Peyer's patch (tissue), 4 donors: ENCODE data around the gene FUBP1.

Experiments
- CTCF ChIP-seq, 6 experiments: fragments of 450-650 bp in 4 of 6; fragments of 200-600 bp in 2 of 6; sonication (generic) in 1 of 6; IDR thresholded peaks; one replicate each; pipeline ENCODE4 v1.5.1; 2017 to 2019; ENCODE audit warnings: antibody characterized with exemption in 6 of 6, mild to moderate bottlenecking in 3 of 6, moderate library complexity in 1 of 6
- POLR2A ChIP-seq, 2 donors: fragments of 450-650 bp; IDR thresholded peaks; one replicate each; pipeline ENCODE4 v1.5.1; 2017; ENCODE audit warnings: antibody characterized with exemption in 2 of 2, mild to moderate bottlenecking in 2 of 2, moderate library complexity in 2 of 2

- TF ChIP-seq CTCF (IDR thresholded peaks at IDR 0.05) (no peak), POLR2A (IDR thresholded peaks at IDR 0.05) (no peak)
Measured at GRCh38 chr1:77975386-77975785, 3.5 kb downstream of the FUBP1 start.
